Activated naive CD4-positive, alpha-beta T cell treated with anti-CD3 and anti-CD28 coated beads, Interleukin-2, amount 10 ng/mL, durations not matched to agents 7 days and 5 days (primary cell): ENCODE measurements around the gene NRG3.

Source experiments
- CTCF ChIA-PET: fragments of 350-600 bp; sonication (Branson Sonifier 250); formaldehyde crosslinking; loops from one replicate; lab custom pipeline; 2021; ENCODE audit warnings: antibody characterized with exemption; lab: Charles Lee
- DNase-seq: peaks from one replicate; pipeline ENCODE4 v3.0.0-alpha.2; 2020
- H3K27ac Mint-ChIP-seq: one replicate; pipeline ENCODE4 v1.8.0; 2021; ENCODE audit warnings: mild to moderate bottlenecking, moderate library complexity, mixed read lengths
- H3K27me3 Mint-ChIP-seq: one replicate; pipeline ENCODE4 v1.8.0; 2021; ENCODE audit warnings: mild to moderate bottlenecking, mixed read lengths
- H3K36me3 Mint-ChIP-seq: one replicate; pipeline ENCODE4 v1.8.0; 2021; ENCODE audit warnings: mixed read lengths
- H3K4me1 Mint-ChIP-seq: one replicate; pipeline ENCODE4 v1.8.0; 2021; ENCODE audit warnings: mixed read lengths
- H3K4me3 Mint-ChIP-seq: one replicate; pipeline ENCODE4 v1.8.0; 2021; ENCODE audit warnings: mild to moderate bottlenecking, moderate library complexity, mixed read lengths
- H3K9me3 Mint-ChIP-seq: one replicate; pipeline ENCODE4 v1.8.0; 2021; ENCODE audit warnings: mixed read lengths

Gene NRG3

DNA sequence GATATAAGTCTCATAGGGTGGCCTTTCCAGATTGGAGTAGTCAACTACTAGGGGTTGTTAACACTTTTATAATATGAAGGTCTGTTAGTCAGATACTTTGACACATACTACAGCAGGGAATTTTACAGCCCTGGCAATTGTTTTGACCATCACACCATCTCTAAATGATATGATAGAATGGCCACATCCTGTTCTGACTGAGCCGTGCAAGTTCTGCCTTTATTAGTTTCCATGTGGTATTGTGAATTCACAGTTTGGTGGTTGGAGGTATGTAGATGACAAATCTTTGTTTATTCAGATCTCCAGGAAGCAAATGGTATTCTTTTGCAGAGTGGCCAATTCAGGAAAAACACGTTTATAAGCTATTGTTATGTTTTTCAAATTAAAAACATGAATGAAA is 83.0 kb downstream of the NRG3 start:
- Mint-ChIP-seq H3K27ac (no peak overlapping the region), H3K4me1 (no peaks in the 10 kb centered on the region), H3K4me3 (no peak overlapping the region), H3K36me3 (no peaks in the 10 kb centered on the region), H3K27me3 (no peaks in the 10 kb centered on the region), H3K9me3 (no peaks in the 10 kb centered on the region)
- no peak for DNase-seq
- CTCF ChIA-PET = no interaction called here

DNA sequence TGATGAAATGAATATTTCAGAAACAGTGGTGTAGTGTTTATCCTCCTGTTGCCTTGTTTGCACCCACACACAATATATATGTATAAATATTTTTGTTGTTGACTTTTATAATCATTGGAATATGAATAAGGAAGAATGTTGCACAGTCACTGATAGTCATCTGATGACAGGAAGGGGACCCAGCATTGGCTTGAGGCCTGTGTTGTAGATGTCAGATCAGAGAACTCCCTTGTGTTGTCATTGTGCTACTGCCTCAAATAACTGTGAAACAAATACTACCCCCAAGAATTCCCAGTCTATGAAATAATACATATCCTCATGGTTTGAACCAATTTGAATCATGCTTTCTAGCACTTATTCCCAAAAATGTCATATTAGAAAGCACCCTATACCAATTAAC is 84.0 kb downstream of the NRG3 start:
- Mint-ChIP-seq H3K36me3 (no peaks in the 10 kb centered on the region), H3K4me1 (no peaks in the 10 kb centered on the region), H3K4me3 (no peak overlapping the region), H3K27me3 (no peaks in the 10 kb centered on the region), H3K27ac (no peak overlapping the region), H3K9me3 (peaks cover 2% of the 10 kb centered on the region)
- CTCF ChIA-PET = no interaction called here
- DNase-seq = no peak

DNA sequence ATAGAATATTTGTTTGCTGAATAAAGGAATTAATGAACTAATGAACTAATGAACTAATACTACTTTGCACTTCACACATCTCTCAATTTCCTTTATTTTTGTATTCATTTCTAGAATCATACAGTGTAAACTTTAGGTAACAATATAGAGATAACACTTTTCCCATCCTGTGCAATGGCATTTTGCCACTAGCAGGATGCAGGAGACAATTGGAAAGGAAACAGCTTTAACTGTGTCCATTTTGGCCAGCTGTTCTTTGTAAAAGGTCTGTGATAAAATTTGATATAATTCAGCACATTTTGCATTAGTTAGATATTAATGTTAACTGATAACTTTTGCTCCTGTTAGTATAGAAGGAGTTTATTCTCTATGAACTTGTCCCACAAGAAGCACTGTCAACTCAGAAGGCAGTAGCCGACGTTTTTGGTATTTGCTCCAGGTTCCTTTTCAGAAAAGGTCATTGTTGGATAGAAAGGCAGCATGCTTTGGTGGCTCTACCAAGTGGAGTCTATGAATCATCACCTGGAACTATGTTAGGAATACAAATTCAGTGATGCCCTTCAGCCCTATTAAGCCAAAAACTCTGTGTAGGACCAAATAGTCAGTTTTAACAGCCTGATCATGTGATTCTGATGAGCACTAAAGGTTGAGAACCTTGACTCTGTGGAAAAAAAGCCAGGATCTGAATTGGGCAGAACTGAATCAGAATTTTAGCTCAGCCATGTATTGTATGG is 86.6 kb downstream of the NRG3 start:
- no peaks in the 10 kb centered on the region for H3K36me3 Mint-ChIP-seq
- no peak for DNase-seq
- CTCF ChIA-PET = no interaction called here
- H3K27ac Mint-ChIP-seq = no peak overlapping the region
- no peaks in the 10 kb centered on the region for H3K4me1 Mint-ChIP-seq
- H3K9me3 Mint-ChIP-seq = peaks cover 2% of the 10 kb centered on the region
- no peak overlapping the region for H3K4me3 Mint-ChIP-seq
- H3K27me3 Mint-ChIP-seq = no peaks in the 10 kb centered on the region

DNA sequence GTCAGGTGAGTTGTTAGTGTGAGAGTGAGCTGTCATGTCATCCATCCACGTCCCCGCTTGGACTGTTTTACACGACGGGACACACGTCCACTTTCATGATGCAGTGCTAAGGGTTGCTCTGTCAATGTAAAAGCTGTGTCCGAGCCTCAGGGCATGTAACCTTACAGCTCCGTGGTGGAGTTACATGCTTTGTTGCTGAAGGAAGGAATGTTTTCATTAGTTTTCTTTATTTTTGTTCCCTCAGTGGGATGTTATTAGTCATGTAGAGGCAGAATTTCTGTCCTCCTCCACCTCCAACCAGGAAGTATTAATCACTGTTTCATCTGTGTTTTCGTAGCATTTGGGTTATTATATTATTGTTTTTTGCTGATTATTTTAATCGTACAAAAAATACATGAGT is 88.6 kb downstream of the NRG3 start:
- no peak for DNase-seq
- peaks cover 2% of the 10 kb centered on the region for H3K9me3 Mint-ChIP-seq
- H3K27me3 Mint-ChIP-seq = no peaks in the 10 kb centered on the region
- H3K36me3 Mint-ChIP-seq = no peaks in the 10 kb centered on the region
- H3K4me1 Mint-ChIP-seq = no peaks in the 10 kb centered on the region
- CTCF ChIA-PET = no interaction called here
- H3K27ac Mint-ChIP-seq = no peak overlapping the region
- H3K4me3 Mint-ChIP-seq = no peak overlapping the region

DNA sequence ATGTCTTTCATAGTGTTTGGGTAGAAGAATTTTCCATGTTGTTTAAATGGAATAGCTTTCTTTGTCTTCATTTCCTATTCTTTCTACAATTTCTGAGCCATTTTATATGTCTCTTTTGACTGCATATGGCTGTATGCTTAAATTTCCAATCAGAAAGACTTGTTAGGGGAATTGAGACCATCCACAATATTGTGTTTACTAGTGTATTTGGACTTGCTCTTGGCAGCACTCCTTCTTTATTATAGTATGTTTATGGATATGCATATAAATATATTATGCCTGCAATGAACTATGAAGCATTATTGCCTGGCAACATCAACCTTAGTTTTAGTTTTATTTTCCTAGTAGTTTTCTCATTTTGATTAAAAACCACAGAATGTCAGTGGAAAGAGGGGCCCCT is 92.7 kb downstream of the NRG3 start:
- Mint-ChIP-seq H3K27me3 (no peaks in the 10 kb centered on the region), H3K4me1 (no peaks in the 10 kb centered on the region), H3K9me3 (peaks cover 6% of the 10 kb centered on the region), H3K4me3 (no peak overlapping the region), H3K27ac (no peak overlapping the region), H3K36me3 (no peaks in the 10 kb centered on the region)
- CTCF ChIA-PET = no interaction called here
- DNase-seq = no peak

DNA sequence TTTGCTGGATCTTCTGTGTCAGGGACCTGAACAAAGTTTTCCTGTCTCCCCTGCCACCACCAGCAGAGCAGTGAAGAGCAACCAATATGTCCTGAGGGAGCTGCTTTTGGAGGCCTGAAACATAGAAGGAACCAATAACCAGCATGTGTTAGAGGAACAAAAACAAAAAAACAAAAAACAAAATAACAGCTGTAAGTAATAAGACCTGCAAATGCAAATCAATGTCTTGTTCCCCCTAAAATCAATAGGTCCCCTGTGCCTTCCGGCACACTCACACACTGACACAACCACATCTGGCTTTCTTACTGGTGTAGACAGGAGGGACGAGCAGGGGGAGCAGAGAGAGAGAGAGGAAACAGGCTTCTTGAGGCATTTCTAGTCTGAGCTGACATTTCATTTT is 94.1 kb downstream of the NRG3 start:
- Mint-ChIP-seq H3K9me3 (peaks cover 12% of the 10 kb centered on the region), H3K4me3 (no peak overlapping the region), H3K27me3 (no peaks in the 10 kb centered on the region), H3K27ac (no peak overlapping the region), H3K36me3 (no peaks in the 10 kb centered on the region), H3K4me1 (no peaks in the 10 kb centered on the region)
- DNase-seq = no peak
- CTCF ChIA-PET = no interaction called here

DNA sequence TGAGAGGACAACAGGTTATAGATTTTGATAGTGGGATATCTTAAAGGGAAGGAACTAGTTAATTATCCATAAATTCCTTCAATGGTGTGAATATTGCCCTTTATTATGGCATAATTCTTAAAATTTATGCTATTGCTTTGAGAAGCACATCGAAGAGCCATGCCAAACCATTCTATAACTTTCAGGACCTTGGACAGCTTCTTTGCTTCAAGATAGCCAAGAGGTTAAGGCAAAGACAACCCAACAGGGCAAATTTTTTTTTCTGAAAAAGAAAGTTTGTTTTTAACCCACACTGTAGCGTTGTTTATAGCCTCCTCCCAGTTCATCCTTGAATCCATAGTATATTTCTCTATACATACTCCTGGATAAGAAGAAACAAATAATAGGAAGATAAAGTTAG is 103.2 kb downstream of the NRG3 start:
- Mint-ChIP-seq H3K9me3 (peaks cover 9% of the 10 kb centered on the region), H3K27ac (no peak overlapping the region), H3K27me3 (no peaks in the 10 kb centered on the region), H3K4me3 (no peak overlapping the region), H3K36me3 (no peaks in the 10 kb centered on the region), H3K4me1 (no peaks in the 10 kb centered on the region)
- no peak for DNase-seq
- CTCF ChIA-PET = no interaction called here

DNA sequence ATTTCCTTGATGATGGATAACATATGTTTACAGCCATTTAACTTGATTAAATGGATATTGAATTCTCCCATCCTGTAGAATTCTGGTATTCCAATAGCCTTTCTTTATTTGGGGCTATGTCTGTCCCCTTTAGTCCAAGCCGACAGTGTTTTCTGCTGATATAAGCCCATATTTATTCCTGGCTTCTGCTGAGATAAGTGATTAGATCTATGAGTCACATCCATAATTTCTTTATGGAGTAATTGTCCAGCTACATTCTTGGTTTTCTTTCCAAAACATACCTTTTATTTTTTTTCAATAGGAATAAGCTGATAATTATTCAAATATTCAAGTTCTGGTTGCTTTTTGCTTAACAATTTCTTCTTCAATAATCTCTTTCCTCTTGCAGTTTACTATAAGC is 106.7 kb downstream of the NRG3 start:
- Mint-ChIP-seq H3K27ac (no peak overlapping the region), H3K4me3 (no peak overlapping the region), H3K27me3 (no peaks in the 10 kb centered on the region), H3K9me3 (peaks cover 3% of the 10 kb centered on the region), H3K4me1 (no peaks in the 10 kb centered on the region), H3K36me3 (no peaks in the 10 kb centered on the region)
- DNase-seq = no peak
- CTCF ChIA-PET = no interaction called here

DNA sequence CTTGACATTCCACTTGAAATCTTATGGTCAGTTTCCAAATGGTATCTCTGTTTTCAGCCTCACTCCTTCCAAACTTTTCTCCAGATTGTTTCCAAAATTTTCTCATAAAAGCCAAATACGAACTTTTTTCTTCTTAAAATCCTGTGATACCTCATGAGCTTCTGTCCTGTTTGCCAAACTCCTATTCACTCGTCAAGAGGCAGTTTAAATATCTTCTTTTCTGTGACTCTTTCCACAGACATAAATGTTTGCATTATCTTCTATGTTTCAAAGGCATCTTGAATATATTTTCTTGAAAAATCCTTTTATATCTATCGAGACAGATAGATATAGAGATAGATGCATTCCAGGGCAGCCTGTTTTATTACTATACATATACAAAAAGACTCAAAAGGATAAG is 109.4 kb downstream of the NRG3 start:
- Mint-ChIP-seq H3K4me1 (no peaks in the 10 kb centered on the region), H3K27me3 (no peaks in the 10 kb centered on the region), H3K4me3 (no peak overlapping the region), H3K27ac (no peak overlapping the region), H3K9me3 (peaks cover 3% of the 10 kb centered on the region), H3K36me3 (no peaks in the 10 kb centered on the region)
- CTCF ChIA-PET = no interaction called here
- no peak for DNase-seq

DNA sequence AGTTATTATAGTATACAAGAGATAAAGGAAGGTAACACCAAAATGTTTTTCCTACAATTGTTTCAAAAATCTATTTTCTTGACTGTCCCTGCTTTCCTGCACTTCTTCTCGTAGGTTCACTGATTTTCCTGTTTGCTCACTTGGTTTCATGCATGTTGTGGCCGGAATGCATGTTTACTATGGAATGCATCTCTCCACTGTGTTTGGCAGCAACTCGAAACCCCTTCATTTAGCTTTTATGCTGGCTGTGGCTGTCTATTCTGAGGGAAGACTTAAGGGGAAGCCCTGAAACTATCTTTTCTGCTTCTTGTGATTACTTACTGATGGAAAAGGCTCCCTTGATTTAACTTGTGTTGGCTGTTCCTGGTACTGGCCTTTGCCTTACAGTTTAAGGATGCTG is 120.3 kb downstream of the NRG3 start:
- Mint-ChIP-seq H3K4me3 (no peak overlapping the region), H3K27me3 (no peaks in the 10 kb centered on the region), H3K27ac (no peak overlapping the region)

DNA sequence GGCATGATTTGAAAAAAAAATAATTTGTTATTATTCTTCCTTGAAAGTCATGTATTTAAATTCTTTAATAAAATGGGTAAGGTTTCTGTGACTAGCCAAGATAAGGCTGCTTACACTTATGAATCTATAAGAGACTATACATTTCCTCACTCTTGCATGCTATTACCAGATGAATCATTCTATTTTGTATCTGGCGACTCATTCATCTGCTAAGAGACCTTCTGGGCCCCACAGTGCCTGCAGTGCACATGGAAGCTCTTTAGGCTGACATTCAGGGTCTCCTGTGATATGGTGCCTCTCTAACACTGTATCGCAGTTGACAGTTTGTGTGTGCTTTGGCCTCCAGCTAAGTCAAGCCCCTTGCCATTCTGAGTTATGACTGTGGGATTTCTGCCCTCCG is 121.9 kb downstream of the NRG3 start:
- Mint-ChIP-seq H3K4me1 (no peaks in the 10 kb centered on the region), H3K4me3 (no peak overlapping the region), H3K9me3 (no peaks in the 10 kb centered on the region), H3K27ac (no peak overlapping the region), H3K27me3 (no peaks in the 10 kb centered on the region), H3K36me3 (no peaks in the 10 kb centered on the region)
- CTCF ChIA-PET = no interaction called here
- no peak for DNase-seq

More for the DNA sequence above, 120.3 kb downstream of the NRG3 start:
- Mint-ChIP-seq H3K9me3 (no peaks in the 10 kb centered on the region), H3K36me3 (no peaks in the 10 kb centered on the region), H3K4me1 (no peaks in the 10 kb centered on the region)
- no peak for DNase-seq
- CTCF ChIA-PET = no interaction called here

DNA sequence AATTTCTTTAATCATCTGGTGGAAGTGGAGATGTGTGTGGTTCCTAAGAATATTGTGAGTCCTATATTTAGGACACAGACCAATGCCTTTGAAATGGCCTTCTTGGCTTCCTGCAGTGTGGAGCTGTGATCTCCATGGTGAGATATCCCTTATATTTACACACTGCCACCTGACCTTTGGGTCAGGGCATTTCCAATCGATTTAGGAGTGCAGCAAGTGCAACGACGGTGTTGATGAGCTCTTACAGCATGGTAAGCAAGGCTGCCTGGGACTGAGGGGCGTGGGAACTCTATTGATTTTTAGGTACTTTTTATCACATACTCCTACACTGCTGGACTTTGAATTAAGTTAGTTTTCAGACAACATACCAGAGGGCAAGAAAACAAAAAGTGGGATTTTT is 146.0 kb downstream of the NRG3 start:
- Mint-ChIP-seq H3K9me3 (peaks cover 6% of the 10 kb centered on the region), H3K36me3 (no peaks in the 10 kb centered on the region), H3K4me3 (no peak overlapping the region), H3K4me1 (no peaks in the 10 kb centered on the region), H3K27me3 (no peaks in the 10 kb centered on the region), H3K27ac (no peak overlapping the region)
- CTCF ChIA-PET = no interaction called here
- DNase-seq = no peak

DNA sequence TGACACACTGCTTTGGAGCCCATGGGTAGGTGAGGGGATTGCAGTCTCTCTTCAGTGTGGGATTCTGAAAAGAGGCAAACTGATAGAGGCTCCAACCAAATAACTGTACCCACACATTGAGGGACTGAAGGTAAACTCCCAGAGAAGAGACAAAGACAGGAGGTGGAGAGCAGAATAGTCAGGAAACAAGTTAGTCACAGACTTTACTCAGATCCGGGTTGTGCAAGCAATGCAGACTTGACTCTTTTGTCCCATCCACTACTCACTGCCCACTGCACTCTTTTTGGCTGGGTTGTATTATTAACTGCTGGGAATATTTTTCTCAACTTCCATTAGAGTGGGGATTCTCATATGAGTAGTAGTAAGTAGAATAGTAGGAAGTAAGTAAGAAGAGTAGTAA is 152.7 kb downstream of the NRG3 start:
- H3K4me3 Mint-ChIP-seq = no peak overlapping the region
- H3K4me1 Mint-ChIP-seq = no peaks in the 10 kb centered on the region
- no peaks in the 10 kb centered on the region for H3K36me3 Mint-ChIP-seq
- CTCF ChIA-PET = no interaction called here
- no peaks in the 10 kb centered on the region for H3K9me3 Mint-ChIP-seq
- DNase-seq = no peak
- H3K27me3 Mint-ChIP-seq = no peaks in the 10 kb centered on the region
- H3K27ac Mint-ChIP-seq = no peak overlapping the region

DNA sequence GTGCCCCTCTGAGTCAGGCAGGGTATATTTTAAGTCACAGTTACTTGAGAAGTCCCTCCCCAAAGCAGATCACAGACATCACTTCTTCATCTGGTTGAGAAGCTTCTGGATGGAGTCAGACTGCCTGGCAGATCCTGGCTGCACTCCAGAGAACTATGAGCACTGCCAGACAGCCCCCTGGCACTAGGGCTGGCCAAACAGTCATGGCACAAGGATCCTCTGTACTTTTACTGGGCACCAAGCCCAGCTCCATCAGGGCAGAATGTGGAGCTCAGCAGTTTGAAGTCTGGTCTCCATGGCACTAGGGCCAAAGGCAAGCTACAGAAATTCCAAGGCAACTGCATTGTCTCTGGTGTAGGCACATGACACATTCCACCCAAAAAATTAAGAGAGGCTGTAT is 162.1 kb downstream of the NRG3 start:
- H3K4me1 Mint-ChIP-seq = no peaks in the 10 kb centered on the region
- no peak for DNase-seq
- no peaks in the 10 kb centered on the region for H3K36me3 Mint-ChIP-seq
- H3K4me3 Mint-ChIP-seq = no peak overlapping the region
- CTCF ChIA-PET = no interaction called here
- peaks cover 6% of the 10 kb centered on the region for H3K9me3 Mint-ChIP-seq
- no peaks in the 10 kb centered on the region for H3K27me3 Mint-ChIP-seq
- H3K27ac Mint-ChIP-seq = no peak overlapping the region

DNA sequence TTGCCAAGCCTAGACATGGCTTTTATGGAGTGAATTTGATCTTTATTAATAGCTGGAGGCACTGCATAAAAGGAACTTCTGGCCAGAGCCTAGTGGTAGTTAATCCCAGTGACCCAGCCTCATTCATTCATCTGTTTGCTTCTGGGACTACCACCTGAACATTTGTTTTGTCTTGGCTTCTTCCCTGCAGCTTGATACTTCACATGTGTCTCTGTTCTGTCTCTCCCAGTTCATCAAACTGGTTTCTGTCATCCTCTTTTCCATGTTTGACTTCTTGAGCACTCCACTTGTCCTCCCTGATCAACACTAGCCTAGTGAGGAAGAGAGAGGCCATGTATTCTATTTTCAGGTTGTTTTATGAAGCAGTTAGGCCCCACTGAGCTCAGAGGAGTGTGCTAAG is 163.6 kb downstream of the NRG3 start:
- Mint-ChIP-seq H3K9me3 (peaks cover 6% of the 10 kb centered on the region), H3K4me3 (no peak overlapping the region), H3K27ac (no peak overlapping the region), H3K36me3 (no peaks in the 10 kb centered on the region), H3K27me3 (no peaks in the 10 kb centered on the region), H3K4me1 (no peaks in the 10 kb centered on the region)
- CTCF ChIA-PET = no interaction called here
- no peak for DNase-seq

DNA sequence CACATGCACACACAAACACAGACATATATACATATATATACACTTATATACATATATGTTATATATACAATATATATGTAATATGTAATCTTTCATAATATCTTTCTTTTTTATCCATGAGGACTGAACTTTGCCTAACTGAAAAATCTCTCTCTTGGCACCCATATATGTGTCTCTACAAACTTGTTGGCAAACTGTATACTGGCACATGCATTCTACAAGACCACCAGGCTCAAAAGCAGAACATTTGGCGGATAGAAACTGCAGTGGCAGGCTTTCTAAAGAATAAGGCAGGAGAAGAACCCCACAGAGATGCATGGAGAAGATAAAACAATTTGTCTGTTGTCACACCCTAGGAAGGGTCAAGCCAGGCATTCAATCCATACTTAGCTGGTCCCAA is 165.3 kb downstream of the NRG3 start:
- Mint-ChIP-seq H3K27ac (no peak overlapping the region), H3K27me3 (no peaks in the 10 kb centered on the region), H3K9me3 (peaks cover 6% of the 10 kb centered on the region), H3K4me1 (no peaks in the 10 kb centered on the region), H3K4me3 (no peak overlapping the region), H3K36me3 (no peaks in the 10 kb centered on the region)
- CTCF ChIA-PET = no interaction called here
- DNase-seq = no peak
